Activated B cell treated with CpG ODN at 0.5 μM for 24 hours (primary cell): Measurements from ENCODE around the gene L2HGDH. TPM values are rescaled to one million over a fixed set of nuclear protein-coding genes. Genes with fewer than 3 reads are reported as not detected.
"Not testable (repeated sequence)": the region's sequence is repeated elsewhere in the genome, so short reads cannot be mapped to it uniquely, and the experiment has no call there.

Experiments used
- ATAC-seq: fragments of 200-7000 bp; cut with Tn5 transposase; one replicate; pipeline ENCODE4 v1.10.0; 2021; ENCODE audit warnings: low read depth, mild to moderate bottlenecking, moderate library complexity
- CTCF ChIA-PET: fragments of 350-600 bp; sonication (Branson Sonifier 250); formaldehyde crosslinking; loops from one replicate; lab custom pipeline; 2021; ENCODE audit warnings: antibody characterized with exemption; lab: Charles Lee
- POLR2A ChIA-PET: fragments of 350-600 bp; sonication (Branson Sonifier 250); formaldehyde crosslinking; loops from one replicate; lab custom pipeline; 2021; ENCODE audit warnings: antibody characterized with exemption; lab: Charles Lee
- DNase-seq: peaks from one replicate; pipeline ENCODE4 v3.0.0; 2022
- H3K27ac Mint-ChIP-seq: one replicate; pipeline ENCODE4 v1.8.0; 2020; ENCODE audit warnings: mixed read lengths
- H3K27me3 Mint-ChIP-seq: one replicate; pipeline ENCODE4 v1.8.0; 2021; ENCODE audit warnings: mixed read lengths
- H3K36me3 Mint-ChIP-seq: one replicate; pipeline ENCODE4 v1.8.0; 2021; ENCODE audit warnings: low read depth, mixed read lengths
- H3K4me1 Mint-ChIP-seq: one replicate; pipeline ENCODE4 v1.8.0; 2021; ENCODE audit warnings: mixed read lengths
- H3K4me3 Mint-ChIP-seq: one replicate; pipeline ENCODE4 v1.8.0; 2020; ENCODE audit warnings: mild to moderate bottlenecking, mixed read lengths
- H3K9me3 Mint-ChIP-seq: one replicate; pipeline ENCODE4 v1.8.0; 2020; ENCODE audit warnings: mixed read lengths
- intact Hi-C: fragments of 100-400 bp; cut with micrococcal nuclease; formaldehyde crosslinking; loops from one replicate; pipeline ENCODE4 v1.15.1; 2024
- total RNA-seq: library from RNA; stranded (reverse); gene quantifications from 2 replicates; pipeline ENCODE4 v1.2.3, GENCODE V29; 2022
- TF ChIP-seq, protein P1 (sequence below): fragments of 200-600 bp; IDR thresholded peaks from one replicate; pipeline ENCODE4 v1.8.0; 2022; ENCODE audit warnings: antibody characterized with exemption, mild to moderate bottlenecking

Gene L2HGDH
- total RNA-seq, 1 donor from 2014 or later, result 5.2 TPM

DNA sequence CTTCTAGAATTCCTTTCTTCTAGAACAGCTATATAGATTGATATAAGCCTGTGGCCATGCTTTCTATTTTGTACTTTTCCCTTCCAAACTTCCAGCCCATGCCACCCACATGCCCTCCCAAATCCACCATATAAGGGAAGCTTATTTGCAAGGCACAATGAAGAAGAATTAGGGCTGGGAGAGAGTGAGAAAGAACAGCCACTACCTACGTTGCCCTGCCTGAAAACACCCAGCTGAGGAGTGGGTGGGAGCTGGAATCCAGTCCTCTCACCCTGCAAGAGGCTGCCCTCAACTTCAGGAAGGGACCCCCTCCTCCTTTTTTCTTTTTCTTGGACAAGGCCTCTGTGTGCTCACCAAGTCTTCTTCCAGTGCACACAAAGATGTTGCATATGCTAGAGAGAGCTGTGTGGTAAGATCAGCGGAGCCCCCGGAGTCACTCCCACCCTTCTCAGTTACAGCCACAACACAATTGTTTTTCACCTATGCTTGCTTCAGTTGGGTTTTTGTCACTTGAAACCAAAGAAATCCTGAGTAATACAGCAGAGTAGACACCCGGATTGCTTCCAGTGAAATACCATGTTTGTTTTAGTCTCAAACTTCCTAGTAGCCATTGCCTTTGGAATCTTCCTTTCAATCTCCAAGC is 45.8 kb upstream of the L2HGDH start:
- CTCF ChIA-PET, result interaction anchor here (0.7 kb wide), 1 partner anchor 37 kb away, joined by 3 read pairs; no protein-coding TSS in a partner anchor

DNA sequence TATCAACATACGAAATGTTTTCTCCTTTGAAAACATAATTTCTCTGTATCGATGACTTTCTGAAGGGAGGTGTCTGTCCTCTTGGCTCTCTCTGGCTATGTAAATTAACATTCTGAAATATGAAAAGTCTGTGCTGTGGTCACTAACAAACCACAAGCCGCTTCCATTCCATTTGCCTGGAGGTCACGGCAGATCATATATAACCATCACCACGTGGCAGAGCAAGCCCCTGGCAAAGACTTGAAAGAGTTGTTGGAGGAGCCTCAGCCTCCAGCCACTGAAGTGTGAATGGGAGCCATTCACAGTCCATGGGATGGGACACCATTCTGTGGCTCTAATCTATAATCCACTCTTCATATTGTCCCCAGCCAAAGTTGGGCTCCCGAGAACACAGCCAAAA is 45.1 kb upstream of the L2HGDH start:
- TF ChIP-seq, protein P1, sequence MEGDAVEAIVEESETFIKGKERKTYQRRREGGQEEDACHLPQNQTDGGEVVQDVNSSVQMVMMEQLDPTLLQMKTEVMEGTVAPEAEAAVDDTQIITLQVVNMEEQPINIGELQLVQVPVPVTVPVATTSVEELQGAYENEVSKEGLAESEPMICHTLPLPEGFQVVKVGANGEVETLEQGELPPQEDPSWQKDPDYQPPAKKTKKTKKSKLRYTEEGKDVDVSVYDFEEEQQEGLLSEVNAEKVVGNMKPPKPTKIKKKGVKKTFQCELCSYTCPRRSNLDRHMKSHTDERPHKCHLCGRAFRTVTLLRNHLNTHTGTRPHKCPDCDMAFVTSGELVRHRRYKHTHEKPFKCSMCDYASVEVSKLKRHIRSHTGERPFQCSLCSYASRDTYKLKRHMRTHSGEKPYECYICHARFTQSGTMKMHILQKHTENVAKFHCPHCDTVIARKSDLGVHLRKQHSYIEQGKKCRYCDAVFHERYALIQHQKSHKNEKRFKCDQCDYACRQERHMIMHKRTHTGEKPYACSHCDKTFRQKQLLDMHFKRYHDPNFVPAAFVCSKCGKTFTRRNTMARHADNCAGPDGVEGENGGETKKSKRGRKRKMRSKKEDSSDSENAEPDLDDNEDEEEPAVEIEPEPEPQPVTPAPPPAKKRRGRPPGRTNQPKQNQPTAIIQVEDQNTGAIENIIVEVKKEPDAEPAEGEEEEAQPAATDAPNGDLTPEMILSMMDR, result no peak

More for the DNA sequence above, 45.8 kb upstream of the L2HGDH start:
- no peak for ATAC-seq
- Mint-ChIP-seq H3K27me3 (no peaks in the 10 kb centered on the region), H3K9me3 (peaks cover 2% of the 10 kb centered on the region), H3K36me3 (peaks cover 44% of the 10 kb centered on the region), H3K4me3 (no peak overlapping the region), H3K27ac (no peak overlapping the region), H3K4me1 (peaks cover 8% of the 10 kb centered on the region)
- no peak for DNase-seq
- TF ChIP-seq, protein P1, result no peak
- POLR2A ChIA-PET, result no interaction called here
- intact Hi-C loops, result no loop called here

DNA sequence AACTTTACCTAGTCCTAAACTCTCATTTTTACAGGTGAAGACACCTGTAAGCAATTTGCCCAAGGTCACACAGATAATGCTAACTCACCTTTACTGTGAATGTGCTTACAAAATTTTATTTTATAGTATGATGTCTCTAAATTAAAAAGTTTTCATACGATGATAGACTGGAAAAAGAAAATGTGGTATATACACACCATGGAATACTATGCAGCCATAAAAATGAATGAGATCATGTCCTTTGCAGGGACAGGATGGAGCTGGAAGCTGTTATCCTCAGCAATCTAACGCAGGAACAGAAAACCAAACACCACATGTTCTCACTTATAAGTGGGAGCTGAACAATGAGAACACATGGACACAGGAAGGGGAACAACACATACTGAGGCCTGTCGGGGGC is 44.3 kb upstream of the L2HGDH start:
- H3K9me3 Mint-ChIP-seq, intact Hi-C loops, ATAC-seq, H3K27me3 Mint-ChIP-seq, H3K27ac Mint-ChIP-seq, H3K4me1 Mint-ChIP-seq, CTCF ChIA-PET, DNase-seq, H3K4me3 Mint-ChIP-seq: not testable (repeated sequence)
- POLR2A ChIA-PET, result interaction anchor here (0.6 kb wide), 1 partner anchor 40 kb away, joined by 3 read pairs; no protein-coding TSS in a partner anchor
- peaks cover 45% of the 10 kb centered on the region for H3K36me3 Mint-ChIP-seq

More for the DNA sequence above, 45.1 kb upstream of the L2HGDH start:
- Mint-ChIP-seq H3K4me1 (peaks cover 2% of the 10 kb centered on the region), H3K9me3 (no peaks in the 10 kb centered on the region), H3K27me3 (no peaks in the 10 kb centered on the region), H3K27ac (no peak overlapping the region), H3K4me3 (no peak overlapping the region), H3K36me3 (peaks cover 45% of the 10 kb centered on the region)
- ChIA-PET POLR2A (no interaction called here), CTCF (interaction anchor here (0.7 kb wide), 1 partner anchor 36 kb away, joined by 3 read pairs; no protein-coding TSS in a partner anchor)
- intact Hi-C loops, result no loop called here
- no peak for ATAC-seq
- no peak for DNase-seq

DNA sequence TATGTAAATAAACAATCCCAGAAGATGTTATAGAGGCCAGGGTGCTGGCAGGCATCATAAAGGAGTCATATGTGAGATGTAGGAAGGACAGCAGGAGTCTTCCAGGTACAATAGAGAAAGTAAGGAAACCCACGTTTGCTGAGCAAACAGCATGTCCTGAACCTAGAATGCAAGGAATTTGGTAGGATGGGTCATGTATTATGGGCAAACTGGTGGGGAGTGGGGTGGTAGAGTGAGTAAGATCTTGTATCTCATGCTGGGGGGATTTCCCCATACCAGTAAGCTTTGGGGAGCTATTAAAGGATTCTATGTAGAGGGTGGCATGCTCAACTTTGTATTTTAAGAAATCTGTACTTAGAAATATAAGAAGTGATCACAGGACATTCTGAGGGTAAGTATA is 43.7 kb upstream of the L2HGDH start:
- peaks cover 6% of the 10 kb centered on the region for H3K4me1 Mint-ChIP-seq
- H3K27ac Mint-ChIP-seq, result no peak overlapping the region
- ChIA-PET POLR2A (no interaction called here), CTCF (no interaction called here)
- no peaks in the 10 kb centered on the region for H3K27me3 Mint-ChIP-seq
- no peak for ATAC-seq
- H3K9me3 Mint-ChIP-seq, result no peaks in the 10 kb centered on the region
- DNase-seq, result no peak
- no peak overlapping the region for H3K4me3 Mint-ChIP-seq
- intact Hi-C loops, result no loop called here
- TF ChIP-seq, protein P1, result no peak
- H3K36me3 Mint-ChIP-seq, result peaks cover 45% of the 10 kb centered on the region

DNA sequence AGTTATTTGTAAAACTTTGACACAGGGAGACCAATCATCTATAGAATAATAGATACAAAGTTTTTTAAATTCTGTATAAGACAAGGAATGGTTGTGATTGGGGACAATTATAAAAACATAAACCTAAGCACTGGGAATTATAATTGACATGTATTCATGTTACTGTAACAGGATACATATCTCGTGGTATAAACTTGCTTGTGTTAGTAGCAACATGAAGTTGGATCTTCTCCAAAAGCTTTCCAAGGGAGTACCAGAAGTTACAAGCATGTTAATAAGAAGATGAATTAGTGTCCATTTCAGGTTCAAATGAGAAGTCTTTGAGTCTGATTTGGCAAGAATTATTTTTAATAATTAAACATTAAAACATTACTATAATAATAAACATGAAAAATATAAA is 42.5 kb upstream of the L2HGDH start:
- TF ChIP-seq, protein P1, result no peak
- intact Hi-C loops, result no loop called here
- no peak for DNase-seq
- H3K36me3 Mint-ChIP-seq, result peaks cover 46% of the 10 kb centered on the region
- H3K9me3 Mint-ChIP-seq, result no peaks in the 10 kb centered on the region
- no peak overlapping the region for H3K4me3 Mint-ChIP-seq
- H3K27me3 Mint-ChIP-seq, result no peaks in the 10 kb centered on the region
- no peak for ATAC-seq
- no peak overlapping the region for H3K27ac Mint-ChIP-seq
- CTCF ChIA-PET, result no interaction called here
- peaks cover 6% of the 10 kb centered on the region for H3K4me1 Mint-ChIP-seq
- POLR2A ChIA-PET, result no interaction called here
